Stimulated activated CD4-positive, alpha-beta T cell treated with anti-CD3 and anti-CD28 coated beads, Interleukin-1b, Interleukin-23, amount 100 ng/mL, for 1 hour (primary cell): ENCODE results near the gene CNN1.
"Not testable (repeated sequence)": the region's sequence is repeated elsewhere in the genome, so short reads cannot be mapped to it uniquely, and the experiment has no call there.

Experiments
- DNase-seq, 2 donors: peaks; one replicate each; pipeline ENCODE4 v3.0.0-alpha.2; 2020; ENCODE audit warnings: low read depth in 2 of 2

Gene CNN1

DNA sequence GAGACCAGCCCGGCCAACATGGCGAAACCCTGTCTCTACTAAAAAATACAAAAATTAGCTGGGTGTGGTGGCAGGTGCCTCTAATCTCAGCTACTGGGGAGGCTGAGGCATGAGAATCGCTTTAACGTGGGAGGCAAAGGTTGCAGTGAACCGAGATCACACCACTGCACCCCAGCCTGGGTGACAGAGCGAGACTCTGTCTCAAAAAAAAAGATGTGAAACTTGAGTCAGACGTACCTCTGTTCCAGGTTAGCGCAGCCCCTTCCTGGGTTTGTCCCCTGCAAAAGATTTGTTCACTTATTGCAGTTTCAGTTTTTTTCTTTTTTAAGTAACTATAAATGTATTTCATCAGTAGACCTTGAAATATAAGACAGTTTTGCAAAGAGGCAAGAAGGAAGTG is 61.1 kb downstream of the CNN1 start:
- not testable (repeated sequence) for DNase-seq
